ENCODE measurements around the gene SCGB1D4.

DNA sequence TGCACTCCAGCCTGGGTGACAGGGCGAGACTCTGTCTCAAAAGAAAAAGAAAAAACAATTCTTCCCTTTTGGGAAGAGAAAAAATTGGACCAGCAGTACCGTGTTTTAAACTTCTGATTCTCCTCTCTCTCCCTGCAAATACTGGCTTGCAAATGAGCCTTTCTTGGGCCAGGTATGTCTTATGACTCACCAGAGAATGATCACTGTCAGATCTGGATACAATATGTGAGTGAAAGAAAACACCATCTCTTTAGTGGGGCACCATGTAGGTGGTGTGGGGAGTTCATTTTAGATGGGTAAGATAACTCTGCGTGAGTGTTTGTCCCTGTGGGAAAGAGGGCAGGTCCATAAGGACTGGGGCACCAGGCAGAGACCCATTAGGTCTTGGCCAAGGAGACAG is 31.3 kb downstream of the SCGB1D4 start:
- TF ChIP-seq, protein P1, sequence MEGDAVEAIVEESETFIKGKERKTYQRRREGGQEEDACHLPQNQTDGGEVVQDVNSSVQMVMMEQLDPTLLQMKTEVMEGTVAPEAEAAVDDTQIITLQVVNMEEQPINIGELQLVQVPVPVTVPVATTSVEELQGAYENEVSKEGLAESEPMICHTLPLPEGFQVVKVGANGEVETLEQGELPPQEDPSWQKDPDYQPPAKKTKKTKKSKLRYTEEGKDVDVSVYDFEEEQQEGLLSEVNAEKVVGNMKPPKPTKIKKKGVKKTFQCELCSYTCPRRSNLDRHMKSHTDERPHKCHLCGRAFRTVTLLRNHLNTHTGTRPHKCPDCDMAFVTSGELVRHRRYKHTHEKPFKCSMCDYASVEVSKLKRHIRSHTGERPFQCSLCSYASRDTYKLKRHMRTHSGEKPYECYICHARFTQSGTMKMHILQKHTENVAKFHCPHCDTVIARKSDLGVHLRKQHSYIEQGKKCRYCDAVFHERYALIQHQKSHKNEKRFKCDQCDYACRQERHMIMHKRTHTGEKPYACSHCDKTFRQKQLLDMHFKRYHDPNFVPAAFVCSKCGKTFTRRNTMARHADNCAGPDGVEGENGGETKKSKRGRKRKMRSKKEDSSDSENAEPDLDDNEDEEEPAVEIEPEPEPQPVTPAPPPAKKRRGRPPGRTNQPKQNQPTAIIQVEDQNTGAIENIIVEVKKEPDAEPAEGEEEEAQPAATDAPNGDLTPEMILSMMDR (IDR thresholded peaks at IDR 0.05) = no peak
- TF ChIP-seq EP300 (IDR thresholded peaks at IDR 0.05) (no peak), POLR2A (IDR thresholded peaks at IDR 0.05) (no peak)
